OCI-LY3 (cell line): ENCODE data around the gene HRG.

ENCODE experiments used
- CTCF ChIP-seq: fragments of 200-600, 300-600 bp; sonication (generic); IDR thresholded peaks from 2 replicates; pipeline ENCODE4 v1.5.1; 2014; ENCODE audit warnings: antibody characterized with exemption, low read length, low read depth
- EZH2phosphoT487 ChIP-seq: fragments of 200-600 bp; shearing (Covaris generic); IDR thresholded peaks from 2 replicates; pipeline ENCODE4 v1.6.1; 2018; ENCODE audit warnings: antibody characterized with exemption, mixed run types, low read depth

- TF ChIP-seq CTCF (no peak), EZH2phosphoT487 (no peak)
Measured at GRCh38 chr3:186693843-186694242, 28.0 kb downstream of the HRG start.
